Gastroesophageal sphincter (tissue), 3 donors: Measurements from ENCODE around the gene SPRR2G.
"Not testable (repeated sequence)": the region's sequence is repeated elsewhere in the genome, so short reads cannot be mapped to it uniquely, and the experiment has no call there.

Source experiments
- CTCF ChIP-seq, 4 experiments: fragments of 200-600 bp in 2 of 4; fragments of 450-650 bp in 2 of 4; sonication (generic) in 1 of 4; IDR thresholded peaks; one replicate each; pipeline ENCODE4 v1.5.1; 2017 to 2019; ENCODE audit warnings: antibody characterized with exemption in 4 of 4, mild to moderate bottlenecking in 2 of 4, moderate library complexity in 2 of 4
- EP300 ChIP-seq: sonication (generic); formaldehyde crosslinking; IDR thresholded peaks from one replicate; pipeline ENCODE4 v1.6.1; 2017; ENCODE audit warnings: antibody characterized with exemption, mild to moderate bottlenecking
- POLR2A ChIP-seq, 2 donors: fragments of 450-650 bp; IDR thresholded peaks; one replicate each; pipeline ENCODE4 v1.6.1; 2017; ENCODE audit warnings: antibody characterized with exemption in 2 of 2, mild to moderate bottlenecking in 2 of 2, moderate library complexity in 1 of 2

- TF ChIP-seq CTCF (IDR thresholded peaks at IDR 0.05); POLR2A (IDR thresholded peaks at IDR 0.05); EP300: not testable (repeated sequence)
Measured at GRCh38 chr1:153188301-153188700, 37.6 kb upstream of the SPRR2G start.
